Measurements from ENCODE around the gene TSHZ1.

- TF ChIP-seq, protein P1, sequence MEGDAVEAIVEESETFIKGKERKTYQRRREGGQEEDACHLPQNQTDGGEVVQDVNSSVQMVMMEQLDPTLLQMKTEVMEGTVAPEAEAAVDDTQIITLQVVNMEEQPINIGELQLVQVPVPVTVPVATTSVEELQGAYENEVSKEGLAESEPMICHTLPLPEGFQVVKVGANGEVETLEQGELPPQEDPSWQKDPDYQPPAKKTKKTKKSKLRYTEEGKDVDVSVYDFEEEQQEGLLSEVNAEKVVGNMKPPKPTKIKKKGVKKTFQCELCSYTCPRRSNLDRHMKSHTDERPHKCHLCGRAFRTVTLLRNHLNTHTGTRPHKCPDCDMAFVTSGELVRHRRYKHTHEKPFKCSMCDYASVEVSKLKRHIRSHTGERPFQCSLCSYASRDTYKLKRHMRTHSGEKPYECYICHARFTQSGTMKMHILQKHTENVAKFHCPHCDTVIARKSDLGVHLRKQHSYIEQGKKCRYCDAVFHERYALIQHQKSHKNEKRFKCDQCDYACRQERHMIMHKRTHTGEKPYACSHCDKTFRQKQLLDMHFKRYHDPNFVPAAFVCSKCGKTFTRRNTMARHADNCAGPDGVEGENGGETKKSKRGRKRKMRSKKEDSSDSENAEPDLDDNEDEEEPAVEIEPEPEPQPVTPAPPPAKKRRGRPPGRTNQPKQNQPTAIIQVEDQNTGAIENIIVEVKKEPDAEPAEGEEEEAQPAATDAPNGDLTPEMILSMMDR (IDR thresholded peaks at IDR 0.05): no peak
- TF ChIP-seq EP300 (IDR thresholded peaks at IDR 0.05) (no peak), POLR2A (IDR thresholded peaks at IDR 0.05) (no peak), POLR2AphosphoS5 (IDR thresholded peaks at IDR 0.05) (no peak)
Observed at GRCh38 chr18:75183524-75183923, 27.1 kb upstream of the TSHZ1 start.

All from gastroesophageal sphincter (tissue), 3 donors.